Measurements from ENCODE around the gene ANK2. TPM values are rescaled to one million over a fixed set of nuclear protein-coding genes. Genes with fewer than 3 reads are reported as not detected.
A peak's percentile ranks its signal among the peaks of the same experiment; 100 is the strongest.

The ANK2 gene
- total RNA-seq, 6 donors from 2014 or later, result 4.2 to 23.3 (median 8.5) TPM

GRCh38 chr4:113114884-113115283 lies 65.4 kb downstream of the ANK2 start:
- Histone ChIP-seq H3K4me1 (no peaks in the 10 kb centered on the region), H3K4me3 (no peak overlapping the region), H3K27me3 (no peaks in the 10 kb centered on the region), H3K36me3 (no peaks in the 10 kb centered on the region), H3K27ac (no peak overlapping the region), H3K9me3 (no peaks in the 10 kb centered on the region)
- ATAC-seq (ENCODE audit: low FRiP score in 2 of 2) (no peak), DNase-seq (no peak)
- 84 to 87% methylated on average over 2 of the region's 2 CpGs for WGBS, 2 donors
- TF ChIP-seq POLR2AphosphoS5 (IDR thresholded peaks at IDR 0.05), result no peak
- TF ChIP-seq EP300 (IDR thresholded peaks at IDR 0.05), result no peak
- TF ChIP-seq POLR2A (IDR thresholded peaks at IDR 0.05), result no peak

DNA sequence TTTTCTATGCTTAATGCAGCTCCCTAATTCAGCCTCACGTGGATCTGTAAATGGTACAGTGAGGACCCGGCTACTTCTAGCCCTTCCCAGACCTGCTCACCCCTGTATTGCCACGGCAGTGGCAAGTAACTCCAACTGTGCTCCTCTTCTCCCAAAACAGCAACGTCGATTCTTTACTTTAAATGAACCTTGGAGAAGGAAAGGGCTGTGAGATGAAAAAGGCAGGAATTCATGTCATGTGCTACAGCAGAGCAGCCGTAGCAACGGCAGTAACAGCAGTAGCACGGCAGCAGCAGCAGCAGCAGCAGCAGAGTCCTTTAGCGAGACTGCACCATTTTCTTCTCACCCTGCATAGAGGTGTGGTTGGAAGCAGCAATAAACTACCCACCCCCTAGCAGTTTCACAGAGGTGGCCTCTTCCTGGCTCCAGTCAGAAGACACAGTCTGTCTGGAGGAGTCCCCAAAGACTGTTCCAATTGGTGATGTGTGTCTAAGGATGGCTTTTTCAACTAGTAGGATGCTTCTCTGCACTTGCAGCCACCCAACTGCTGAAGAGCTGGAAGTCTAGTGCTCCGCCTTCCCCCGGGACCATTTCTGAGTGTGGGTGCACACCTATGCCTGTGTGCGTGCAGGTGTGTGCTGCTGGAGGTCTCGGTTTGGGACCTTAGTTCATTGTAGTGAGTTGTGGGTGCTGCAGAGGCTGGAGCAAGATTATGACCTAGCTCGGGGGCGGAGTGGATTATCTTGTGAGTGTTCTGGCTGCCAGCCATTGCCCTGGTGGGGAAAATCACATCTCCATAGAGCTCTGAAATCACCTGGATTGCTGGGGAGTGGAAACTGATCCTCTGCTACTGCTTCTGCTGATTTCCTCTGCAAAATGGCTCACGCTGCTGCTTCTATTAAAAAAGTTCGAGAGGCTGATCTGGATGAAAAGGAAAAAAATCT lies 67.2 kb downstream of the ANK2 start:
- no peak overlapping the region for H3K4me3 ChIP-seq
- no peak for TF ChIP-seq POLR2AphosphoS5 (IDR thresholded peaks at IDR 0.05)
- no peak for TF ChIP-seq EP300 (IDR thresholded peaks at IDR 0.05)
- TF ChIP-seq POLR2A (IDR thresholded peaks at IDR 0.05), result no peak
- TF ChIP-seq, protein P1, sequence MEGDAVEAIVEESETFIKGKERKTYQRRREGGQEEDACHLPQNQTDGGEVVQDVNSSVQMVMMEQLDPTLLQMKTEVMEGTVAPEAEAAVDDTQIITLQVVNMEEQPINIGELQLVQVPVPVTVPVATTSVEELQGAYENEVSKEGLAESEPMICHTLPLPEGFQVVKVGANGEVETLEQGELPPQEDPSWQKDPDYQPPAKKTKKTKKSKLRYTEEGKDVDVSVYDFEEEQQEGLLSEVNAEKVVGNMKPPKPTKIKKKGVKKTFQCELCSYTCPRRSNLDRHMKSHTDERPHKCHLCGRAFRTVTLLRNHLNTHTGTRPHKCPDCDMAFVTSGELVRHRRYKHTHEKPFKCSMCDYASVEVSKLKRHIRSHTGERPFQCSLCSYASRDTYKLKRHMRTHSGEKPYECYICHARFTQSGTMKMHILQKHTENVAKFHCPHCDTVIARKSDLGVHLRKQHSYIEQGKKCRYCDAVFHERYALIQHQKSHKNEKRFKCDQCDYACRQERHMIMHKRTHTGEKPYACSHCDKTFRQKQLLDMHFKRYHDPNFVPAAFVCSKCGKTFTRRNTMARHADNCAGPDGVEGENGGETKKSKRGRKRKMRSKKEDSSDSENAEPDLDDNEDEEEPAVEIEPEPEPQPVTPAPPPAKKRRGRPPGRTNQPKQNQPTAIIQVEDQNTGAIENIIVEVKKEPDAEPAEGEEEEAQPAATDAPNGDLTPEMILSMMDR (IDR thresholded peaks at IDR 0.05), result no peak
- peak; percentile 34 to 67 for ATAC-seq (ENCODE audit: low FRiP score in 2 of 2)

DNA sequence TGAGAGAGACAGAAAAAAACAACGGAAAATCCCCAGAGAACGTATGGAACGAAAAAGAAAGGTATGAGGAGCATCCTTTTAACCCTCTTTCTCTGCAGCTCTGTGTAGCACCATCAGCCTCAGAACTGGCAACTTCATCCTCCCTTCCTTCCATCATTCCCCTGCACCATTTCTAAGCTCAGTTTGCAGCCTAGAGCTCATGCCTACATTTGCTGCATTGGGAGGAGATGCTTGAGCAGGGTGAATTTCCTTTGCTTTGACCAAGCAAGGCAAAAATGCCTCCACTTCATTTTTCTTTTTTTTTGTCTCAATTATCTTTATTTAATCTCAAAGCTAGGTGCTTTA lies 67.9 kb downstream of the ANK2 start:
- Histone ChIP-seq H3K9me3 (no peaks in the 10 kb centered on the region), H3K4me1 (no peaks in the 10 kb centered on the region), H3K27ac (no peak overlapping the region), H3K27me3 (no peaks in the 10 kb centered on the region), H3K36me3 (no peaks in the 10 kb centered on the region), H3K4me3 (no peak overlapping the region)
- TF ChIP-seq POLR2A (IDR thresholded peaks at IDR 0.05) (no peak), POLR2AphosphoS5 (IDR thresholded peaks at IDR 0.05) (no peak), EP300 (IDR thresholded peaks at IDR 0.05) (no peak)
- TF ChIP-seq, protein P1 (IDR thresholded peaks at IDR 0.05), result no peak
- WGBS, 2 donors, result 59 to 69% methylated on average over 3 of the region's 3 CpGs
- DNase-seq (no peak), ATAC-seq (ENCODE audit: low FRiP score in 2 of 2) (no peak)

More for the DNA sequence above, 67.2 kb downstream of the ANK2 start:
- WGBS, 2 donors, result 44 to 47% methylated on average over 13 to 17 of the region's 17 CpGs
- no peaks in the 10 kb centered on the region for H3K27me3 ChIP-seq
- no peaks in the 10 kb centered on the region for H3K36me3 ChIP-seq
- no peaks in the 10 kb centered on the region for H3K4me1 ChIP-seq
- no peaks in the 10 kb centered on the region for H3K9me3 ChIP-seq
- no peak for DNase-seq
- H3K27ac ChIP-seq, result no peak overlapping the region

GRCh38 chr4:113122066-113122465 lies 72.6 kb downstream of the ANK2 start:
- TF ChIP-seq POLR2A (IDR thresholded peaks at IDR 0.05) (no peak), POLR2AphosphoS5 (IDR thresholded peaks at IDR 0.05) (no peak), EP300 (IDR thresholded peaks at IDR 0.05) (no peak)
- TF ChIP-seq, protein P1 (IDR thresholded peaks at IDR 0.05), result no peak
- WGBS, 2 donors, result 76 to 77% methylated on average over 1 of the region's 1 CpG
- no peak overlapping the region for H3K27ac ChIP-seq

DNA sequence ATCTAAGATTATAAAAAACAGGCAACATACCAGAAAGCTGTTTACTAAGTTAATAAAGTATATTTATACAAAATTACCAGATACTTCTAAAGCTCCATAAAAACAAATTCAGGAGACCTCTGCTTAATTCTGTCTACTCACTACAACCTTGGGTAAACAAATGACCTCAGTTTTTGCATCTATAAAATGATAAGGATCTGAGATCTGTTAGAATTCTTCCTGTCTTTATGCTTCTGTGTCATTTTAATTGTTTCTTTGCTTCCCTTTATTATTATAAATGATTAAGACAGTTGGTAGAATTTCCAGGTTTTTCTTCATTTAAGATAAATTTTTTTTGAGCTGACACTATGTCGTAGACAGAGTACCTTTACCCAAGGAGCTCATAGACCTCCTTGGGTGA lies 76.0 kb downstream of the ANK2 start:
- H3K36me3 ChIP-seq, result no peaks in the 10 kb centered on the region
- no peaks in the 10 kb centered on the region for H3K4me1 ChIP-seq
- H3K4me3 ChIP-seq, result no peak overlapping the region
- WGBS, 2 donors, result 79 to 84% methylated on average over 1 of the region's 1 CpG
- ATAC-seq (ENCODE audit: low FRiP score in 2 of 2) (no peak), DNase-seq (no peak)
- no peaks in the 10 kb centered on the region for H3K27me3 ChIP-seq
- no peak overlapping the region for H3K27ac ChIP-seq
- TF ChIP-seq EP300 (IDR thresholded peaks at IDR 0.05) (no peak), POLR2AphosphoS5 (IDR thresholded peaks at IDR 0.05) (no peak), POLR2A (IDR thresholded peaks at IDR 0.05) (no peak)
- TF ChIP-seq, protein P1 (IDR thresholded peaks at IDR 0.05), result no peak
- H3K9me3 ChIP-seq, result no peaks in the 10 kb centered on the region

More at GRCh38 chr4:113122066-113122465, 72.6 kb downstream of the ANK2 start:
- H3K9me3 ChIP-seq, result no peaks in the 10 kb centered on the region
- ATAC-seq (ENCODE audit: low FRiP score in 2 of 2) (no peak), DNase-seq (no peak)
- H3K36me3 ChIP-seq, result no peaks in the 10 kb centered on the region
- no peaks in the 10 kb centered on the region for H3K27me3 ChIP-seq
- no peak overlapping the region for H3K4me3 ChIP-seq
- H3K4me1 ChIP-seq, result no peaks in the 10 kb centered on the region

Measured in upper lobe of left lung (tissue), 6 donors.